H9 (cell line): ENCODE results near the gene RAI1. TPM values are rescaled to one million over a fixed set of nuclear protein-coding genes. Genes with fewer than 3 reads are reported as not detected.

ENCODE experiments used
- DNase-seq: peaks from one replicate; pipeline ENCODE4 v3.0.0-alpha.2; 2017
- H2AFZ ChIP-seq: one replicate; pipeline ENCODE4 v1.6.1; 2013; ENCODE audit warnings: mild to moderate bottlenecking, low read length, control low read depth, moderate library complexity
- H2AK5ac ChIP-seq: 2 replicates; pipeline ENCODE4 v1.6.1; 2013; ENCODE audit warnings: low read length, control low read depth, mixed read lengths; ENCODE audit not compliant: insufficient read length
- H2BK120ac ChIP-seq: one replicate; pipeline ENCODE4 v1.6.1; 2013; ENCODE audit warnings: low read depth, mild to moderate bottlenecking, low read length, control low read depth, inconsistent platforms; ENCODE audit not compliant: poor library complexity, severe bottlenecking
- H2BK12ac ChIP-seq: 2 replicates; pipeline ENCODE4 v1.6.1; 2013; ENCODE audit warnings: low read length, control low read depth, mixed read lengths, low read depth; ENCODE audit not compliant: insufficient read length
- H2BK15ac ChIP-seq: 2 replicates; pipeline ENCODE4 v1.6.1; 2013; ENCODE audit warnings: low read depth, low read length, control low read depth
- H2BK20ac ChIP-seq: one replicate; pipeline ENCODE4 v1.6.1; 2013; ENCODE audit warnings: low read depth, mild to moderate bottlenecking, low read length, control low read depth, inconsistent platforms; ENCODE audit not compliant: poor library complexity, severe bottlenecking
- H2BK5ac ChIP-seq: 2 replicates; pipeline ENCODE4 v1.6.1; 2013; ENCODE audit warnings: low read length, control low read depth, mixed read lengths; ENCODE audit not compliant: insufficient read length
- H3K14ac ChIP-seq: 2 replicates; pipeline ENCODE4 v1.6.1; 2013; ENCODE audit warnings: low read length, control low read depth; ENCODE audit not compliant: insufficient read depth
- H3K18ac ChIP-seq: 2 replicates; pipeline ENCODE4 v1.6.1; 2013; ENCODE audit warnings: low read depth, mild to moderate bottlenecking, mixed read lengths, low read length, control low read depth; ENCODE audit not compliant: insufficient read length
- H3K23ac ChIP-seq: 2 replicates; pipeline ENCODE4 v1.6.1; 2013; ENCODE audit warnings: low read length, control low read depth, mixed read lengths, low read depth; ENCODE audit not compliant: insufficient read length
- H3K23me2 ChIP-seq: 2 replicates; pipeline ENCODE4 v1.6.1; 2013; ENCODE audit warnings: low read depth, mild to moderate bottlenecking, mixed read lengths, low read length, control low read depth; ENCODE audit not compliant: insufficient read length, poor library complexity, severe bottlenecking
- H3K27ac ChIP-seq: 2 replicates; pipeline ENCODE4 v1.5.1; 2013; ENCODE audit warnings: low read length, control low read depth, mixed read lengths, low read depth; ENCODE audit not compliant: insufficient read length
- H3K27me3 ChIP-seq: 2 replicates; pipeline ENCODE4 v1.6.1; 2013; ENCODE audit warnings: low read length, control low read depth, inconsistent platforms; ENCODE audit not compliant: insufficient read depth
- H3K4ac ChIP-seq: 2 replicates; pipeline ENCODE4 v1.6.1; 2013; ENCODE audit warnings: low read depth, mild to moderate bottlenecking, control low read depth, inconsistent platforms, low read length, moderate library complexity
- H3K4me1 ChIP-seq: 2 replicates; pipeline ENCODE4 v1.6.1; 2013; ENCODE audit warnings: low read length, control low read depth, inconsistent platforms; ENCODE audit not compliant: insufficient read depth
- H3K4me2 ChIP-seq: 2 replicates; pipeline ENCODE4 v1.6.1; 2013; ENCODE audit warnings: low read length, control low read depth, mixed read lengths; ENCODE audit not compliant: insufficient read length, insufficient read depth
- H3K56ac ChIP-seq: 2 replicates; pipeline ENCODE4 v1.6.1; 2013; ENCODE audit warnings: low read depth, mild to moderate bottlenecking, mixed read lengths, low read length, control low read depth; ENCODE audit not compliant: insufficient read length
- H3K79me1 ChIP-seq: 2 replicates; pipeline ENCODE4 v1.6.1; 2013; ENCODE audit warnings: low read depth, mild to moderate bottlenecking, moderate library complexity, low read length, control low read depth, inconsistent platforms; ENCODE audit not compliant: insufficient read depth, poor library complexity, severe bottlenecking
- H3K79me2 ChIP-seq: 2 replicates; pipeline ENCODE4 v1.6.1; 2013; ENCODE audit warnings: low read length, control low read depth, inconsistent platforms; ENCODE audit not compliant: insufficient read depth
- H3K9ac ChIP-seq: 2 replicates; pipeline ENCODE4 v1.6.1; 2013; ENCODE audit warnings: low read length, control low read depth, mixed read lengths; ENCODE audit not compliant: insufficient read length; ENCODE audit errors: extremely low read depth
- H3K9me3 ChIP-seq: one replicate; pipeline ENCODE4 v1.6.1; 2013; ENCODE audit warnings: low read depth, low read length, inconsistent platforms; ENCODE audit not compliant: control insufficient read depth
- H3T11ph ChIP-seq: one replicate; pipeline ENCODE4 v1.6.1; 2013; ENCODE audit warnings: mild to moderate bottlenecking, low read length, control low read depth, inconsistent platforms
- H4K20me1 ChIP-seq: one replicate; pipeline ENCODE4 v1.6.1; 2013; ENCODE audit not compliant: control insufficient read depth, insufficient read length, insufficient read depth
- H4K5ac ChIP-seq: 2 replicates; pipeline ENCODE4 v1.6.1; 2013; ENCODE audit warnings: low read depth, mild to moderate bottlenecking, mixed read lengths, low read length, control low read depth; ENCODE audit not compliant: insufficient read length
- H4K8ac ChIP-seq: replicated peaks from 2 replicates; pipeline ENCODE4 v1.6.1; 2013; ENCODE audit warnings: low read length, control low read depth, mixed read lengths, low read depth; ENCODE audit not compliant: insufficient read length
- H4K91ac ChIP-seq: 2 replicates; pipeline ENCODE4 v1.6.1; 2013; ENCODE audit warnings: low read depth, mild to moderate bottlenecking, moderate library complexity, mixed read lengths, low read length, control low read depth; ENCODE audit not compliant: insufficient read length
- H3K27ac Mint-ChIP-seq, 3 experiments: 2 replicates in 2 of 3; 3 replicates in 1 of 3; pipeline ENCODE4 v1.8.0; 2020 to 2021; ENCODE audit warnings: mixed read lengths in 3 of 3, mild to moderate bottlenecking in 1 of 3, moderate library complexity in 1 of 3
- H3K27me3 Mint-ChIP-seq: 2 replicates; pipeline ENCODE4 v1.8.0; 2021; ENCODE audit warnings: low read depth, mild to moderate bottlenecking, moderate library complexity, mixed read lengths
- H3K36me3 Mint-ChIP-seq, 3 experiments: 2 replicates in 2 of 3; 3 replicates in 1 of 3; pipeline ENCODE4 v1.8.0; 2020 to 2021; ENCODE audit warnings: low read depth in 3 of 3, mixed read lengths in 3 of 3; ENCODE audit not compliant: insufficient read depth in 1 of 3
- H3K4me1 Mint-ChIP-seq, 2 experiments: 2 replicates each; pipeline ENCODE4 v1.8.0; 2020; ENCODE audit warnings: mixed read lengths in 2 of 2
- H3K4me3 Mint-ChIP-seq, 2 experiments: 2 replicates in 1 of 2; 3 replicates in 1 of 2; pipeline ENCODE4 v1.8.0; 2020 to 2021; ENCODE audit warnings: mild to moderate bottlenecking in 2 of 2, mixed read lengths in 2 of 2, moderate library complexity in 1 of 2
- H3K9me3 Mint-ChIP-seq, 2 experiments: 2 replicates in 1 of 2; 3 replicates in 1 of 2; pipeline ENCODE4 v1.8.0; 2020; ENCODE audit warnings: mild to moderate bottlenecking in 2 of 2, mixed read lengths in 2 of 2, moderate library complexity in 1 of 2
- CTCF ChIP-seq: fragments of 200-600 bp; sonication (generic); conservative IDR thresholded peaks from 3 replicates; pipeline ENCODE4 v1.8.0; 2021; ENCODE audit warnings: antibody characterized with exemption, mild to moderate bottlenecking
- WGBS: extraction: QIAGEN DNeasy Blood & Tissue Kit; methylation state at CpG from one replicate; pipeline ENCODE4 v1.1.7; 2013; ENCODE audit warnings: missing lambda C conversion rate, low lambda C conversion rate, mixed read lengths; ENCODE audit not compliant: insufficient read length; ENCODE audit errors: extremely low coverage; 5-methylcytosine and 5-hydroxymethylcytosine counted together
- total RNA-seq: library from RNA; stranded (reverse); gene quantifications from 2 replicates; pipeline ENCODE4 v1.2.1, GENCODE V29; 2021

The RAI1 gene
- total RNA-seq, 1 experiment from 2014 or later, result 1.5 TPM

GRCh38 chr17:17857496-17857895 lies 176.2 kb downstream of the RAI1 start:
- H3K23me2 ChIP-seq, result no peaks in the 10 kb centered on the region
- H4K8ac ChIP-seq, result no peak overlapping the region
- no peaks in the 10 kb centered on the region for H3K79me1 ChIP-seq
- no peak for TF ChIP-seq CTCF
- no peak overlapping the region for H3K18ac ChIP-seq
- no peaks in the 10 kb centered on the region for H3K36me3 Mint-ChIP-seq
- no peaks in the 10 kb centered on the region; the same call in none of the 2 replicates for H3K27me3 Mint-ChIP-seq
- no peak overlapping the region for H3K23ac ChIP-seq
- H3K4me3 Mint-ChIP-seq, result no peak overlapping the region
- no peak overlapping the region for H3K14ac ChIP-seq
- H4K5ac ChIP-seq, result no peak overlapping the region
- H3K27ac Mint-ChIP-seq, result no peak overlapping the region; a peak in 1 of 7 replicates
- no peak overlapping the region for H3K4ac ChIP-seq
- no peaks in the 10 kb centered on the region for H3K4me1 ChIP-seq
- no peak overlapping the region for H3T11ph ChIP-seq
- no peak overlapping the region for H2BK5ac ChIP-seq
- no peak overlapping the region for H3K27ac ChIP-seq
- no peak overlapping the region for H2AFZ ChIP-seq
- no peak for DNase-seq
- H3K79me2 ChIP-seq, result no peaks in the 10 kb centered on the region
- H3K9me3 ChIP-seq, result no peaks in the 10 kb centered on the region
- no peak overlapping the region for H3K56ac ChIP-seq
- no peak overlapping the region for H3K4me2 ChIP-seq
- H2BK20ac ChIP-seq, result no peak overlapping the region
- H3K27me3 ChIP-seq, result no peaks in the 10 kb centered on the region
- no peak overlapping the region for H2BK120ac ChIP-seq
- no peak overlapping the region for H4K91ac ChIP-seq
- no peaks in the 10 kb centered on the region for H4K20me1 ChIP-seq
- no peak overlapping the region for H2BK15ac ChIP-seq
- H2BK12ac ChIP-seq, result no peak overlapping the region
- no CpG with 5 or more reads among the region's 4 CpGs for WGBS
- H2AK5ac ChIP-seq, result no peak overlapping the region
- no peaks in the 10 kb centered on the region for H3K9me3 Mint-ChIP-seq
- peaks cover 13 to 16% of the 10 kb centered on the region in 2 experiments for H3K4me1 Mint-ChIP-seq
- H3K9ac ChIP-seq, result no peak overlapping the region
